Measurements from ENCODE around the gene RTL3.

- TF ChIP-seq CTCF (IDR thresholded peaks at IDR 0.05; ENCODE audit: borderline replicate concordance, extremely low read depth, low read length, poor library complexity, severe bottlenecking) (no peak), EZH2 (IDR thresholded peaks at IDR 0.05; ENCODE audit: borderline replicate concordance, low read depth, low read length, severe bottlenecking) (no peak)
Observed at GRCh38 chrX:78653118-78653822, 5.9 kb downstream of the RTL3 start.
